ENCODE data around the gene DNAH8. TPM values are rescaled to one million over a fixed set of nuclear protein-coding genes. Genes with fewer than 3 reads are reported as not detected.
"Not testable (repeated sequence)": the region's sequence is repeated elsewhere in the genome, so short reads cannot be mapped to it uniquely, and the experiment has no call there.

Gene DNAH8
- total RNA-seq, 1 donor, result under 0.01 TPM

DNA sequence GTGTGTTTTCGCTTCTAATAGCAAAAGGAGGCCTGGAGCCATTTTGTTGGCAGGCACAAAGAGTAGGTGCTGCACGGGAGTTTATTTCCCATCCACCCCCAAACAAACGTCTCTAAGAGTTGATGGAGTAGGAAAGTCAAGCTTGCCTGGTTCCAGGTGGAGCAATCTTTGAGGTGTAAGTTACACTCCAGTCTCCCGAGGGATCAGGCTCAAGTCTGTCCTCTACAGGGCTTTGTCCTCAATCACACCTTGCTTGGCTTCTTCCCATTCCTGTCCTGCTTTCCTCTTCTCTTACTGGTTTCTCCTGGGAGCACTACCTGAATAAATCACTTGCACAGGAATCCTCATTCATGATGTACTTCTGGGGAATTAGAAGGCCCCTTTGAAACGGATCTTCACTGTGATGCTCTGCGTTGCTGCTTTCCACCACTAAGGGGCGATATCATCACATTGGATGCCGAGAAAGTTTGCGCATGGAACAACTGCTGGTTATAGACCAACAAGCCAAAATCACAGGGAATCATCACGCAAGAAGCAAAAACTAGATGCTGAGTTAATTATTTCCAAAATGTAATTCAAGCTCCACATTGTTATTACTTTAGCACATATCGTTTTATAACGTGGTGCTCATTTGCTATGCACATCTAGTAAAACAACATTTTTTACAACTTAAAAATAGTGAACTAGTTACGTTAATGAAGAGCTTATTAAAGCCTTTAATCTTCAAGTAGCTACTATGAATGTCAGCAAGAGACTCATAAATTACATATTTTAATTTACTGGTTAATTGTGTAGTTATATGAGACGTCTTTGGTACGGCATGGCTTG, 156.8 kb downstream of the DNAH8 start:
- peak; percentile 94 for TF ChIP-seq CTCF (IDR thresholded peaks at IDR 0.05; ENCODE audit: insufficient read depth, low read depth, low read length)
- no peak overlapping the region for H3K4me3 ChIP-seq (ENCODE audit: low read depth, low read length)
- DNase-seq (ENCODE audit: low read depth), result peak; percentile 45

DNA sequence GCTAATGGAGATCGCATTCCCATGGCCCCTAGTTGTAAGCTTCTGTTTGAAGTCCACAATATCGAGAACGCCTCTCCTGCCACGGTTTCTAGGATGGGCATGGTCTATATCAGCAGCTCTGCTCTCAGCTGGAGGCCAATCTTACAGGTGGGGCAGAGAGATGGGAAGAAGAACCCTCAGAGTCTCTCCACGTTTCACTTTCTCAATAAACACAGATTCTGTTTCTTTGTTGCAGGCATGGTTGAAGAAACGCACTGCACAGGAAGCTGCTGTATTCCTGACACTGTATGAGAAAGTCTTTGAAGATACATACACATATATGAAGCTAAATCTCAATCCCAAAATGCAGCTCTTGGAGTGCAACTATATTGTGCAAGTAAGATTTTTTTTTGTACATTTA, 157.9 kb downstream of the DNAH8 start:
- no peak for DNase-seq (ENCODE audit: low read depth)
- TF ChIP-seq CTCF (IDR thresholded peaks at IDR 0.05; ENCODE audit: insufficient read depth, low read depth, low read length), result no peak
- no peak overlapping the region for H3K4me3 ChIP-seq (ENCODE audit: low read depth, low read length)

DNA sequence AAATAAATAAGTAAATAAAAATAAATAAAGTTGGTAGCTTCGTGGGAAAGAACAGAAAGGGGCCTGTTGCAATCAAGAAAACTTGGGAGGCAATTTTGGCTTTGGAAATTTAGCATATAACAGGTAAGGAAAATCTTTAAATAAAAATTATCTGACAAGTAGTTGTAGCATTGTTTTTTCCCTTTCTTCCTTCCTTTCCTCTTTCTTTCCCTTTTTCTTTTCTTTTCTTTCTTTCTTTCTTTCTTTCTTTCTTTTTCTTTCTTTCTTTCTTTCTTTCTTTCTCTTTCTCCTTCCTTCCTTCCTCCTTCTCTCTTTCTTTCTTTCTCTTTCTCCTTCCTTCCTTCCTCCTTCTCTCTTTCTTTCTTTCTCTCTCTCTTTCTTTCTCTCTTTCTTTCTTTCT, 158.7 kb downstream of the DNAH8 start:
- not testable (repeated sequence) for H3K4me3 ChIP-seq (ENCODE audit: low read depth, low read length); DNase-seq (ENCODE audit: low read depth)

DNA sequence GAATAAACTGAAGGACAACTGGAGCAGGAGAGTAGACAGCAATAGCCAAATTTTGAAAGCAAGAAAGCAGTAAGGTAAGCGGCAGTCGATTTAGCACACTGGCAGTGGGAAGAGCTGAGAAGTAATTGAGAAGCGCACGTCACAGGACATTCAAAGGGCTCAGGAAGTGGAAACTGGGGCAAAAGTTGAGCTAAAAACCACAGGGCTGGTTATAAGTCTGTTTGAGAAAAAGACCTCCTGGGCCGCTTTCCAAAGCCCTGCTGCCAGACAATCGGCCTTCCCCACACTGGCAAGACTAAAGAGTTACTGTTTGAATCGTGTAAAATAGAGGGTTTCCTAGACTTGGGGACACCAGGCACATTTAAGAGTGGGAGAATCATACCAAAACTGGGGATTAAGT, 161.4 kb downstream of the DNAH8 start:
- H3K4me3 ChIP-seq (ENCODE audit: low read depth, low read length), result no peak overlapping the region
- no peak for DNase-seq (ENCODE audit: low read depth)
- no peak for TF ChIP-seq CTCF (IDR thresholded peaks at IDR 0.05; ENCODE audit: insufficient read depth, low read depth, low read length)

DNA sequence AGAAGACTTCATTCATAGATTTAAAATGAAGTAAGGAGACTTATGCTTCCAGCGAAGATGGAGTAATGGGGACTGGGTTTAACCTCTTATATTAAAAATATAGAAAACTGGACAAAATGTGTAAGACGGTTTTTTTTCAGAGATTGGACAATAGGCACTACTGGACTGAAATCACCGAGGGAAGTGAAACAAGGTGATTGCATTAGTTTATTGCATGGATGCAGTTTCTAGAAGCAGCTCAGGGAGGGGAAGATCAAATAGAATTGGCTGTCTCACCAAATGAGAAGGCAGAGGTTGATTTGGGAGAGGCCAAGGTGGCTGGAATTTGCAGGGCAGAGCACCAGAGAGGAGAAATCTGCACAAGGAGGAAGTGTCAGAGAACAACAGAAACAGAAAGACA, 162.6 kb downstream of the DNAH8 start:
- no peak for DNase-seq (ENCODE audit: low read depth)
- no peak overlapping the region for H3K4me3 ChIP-seq (ENCODE audit: low read depth, low read length)
- TF ChIP-seq CTCF (IDR thresholded peaks at IDR 0.05; ENCODE audit: insufficient read depth, low read depth, low read length), result no peak

- no peak for DNase-seq (ENCODE audit: low read depth)
- H3K4me3 ChIP-seq (ENCODE audit: low read depth, low read length), result no peak overlapping the region
- TF ChIP-seq CTCF (IDR thresholded peaks at IDR 0.05; ENCODE audit: insufficient read depth, low read depth, low read length), result no peak
These were observed 167.0 kb downstream of the DNAH8 start for GRCh38 chr6:38882157-38882556.

GRCh38 chr6:38897507-38897906, 182.4 kb downstream of the DNAH8 start:
- no peak for TF ChIP-seq CTCF (IDR thresholded peaks at IDR 0.05; ENCODE audit: insufficient read depth, low read depth, low read length)
- H3K4me3 ChIP-seq (ENCODE audit: low read depth, low read length), result no peak overlapping the region
- no peak for DNase-seq (ENCODE audit: low read depth)
